Esophagus muscularis mucosa (tissue), 4 donors: ENCODE results near the gene AFF3.

Source experiments
- EP300 ChIP-seq: sonication (generic); formaldehyde crosslinking; IDR thresholded peaks from one replicate; pipeline ENCODE4 v1.6.1; 2017; ENCODE audit warnings: antibody characterized with exemption
- POLR2A ChIP-seq: fragments of 450-650 bp; IDR thresholded peaks from one replicate; pipeline ENCODE4 v1.6.1; 2017; ENCODE audit warnings: antibody characterized with exemption, moderate library complexity, mild to moderate bottlenecking, low read depth
- POLR2AphosphoS5 ChIP-seq, 2 donors: sonication (generic); formaldehyde crosslinking; IDR thresholded peaks; one replicate each; pipeline ENCODE4 v1.6.1; 2017; ENCODE audit warnings: antibody characterized with exemption in 2 of 2
- TF ChIP-seq, protein P1 (sequence below), 3 experiments: fragments of 200-600 bp in 2 of 3; fragments of 450-650 bp in 1 of 3; sonication (generic) in 2 of 3; IDR thresholded peaks; one replicate each; pipeline ENCODE4 v1.5.1; 2017 to 2019; ENCODE audit warnings: antibody characterized with exemption in 3 of 3, mild to moderate bottlenecking in 2 of 3, moderate library complexity in 1 of 3

GRCh38 chr2:99648178-99648844 lies 494.1 kb downstream of the AFF3 start:
- TF ChIP-seq EP300 (no peak), POLR2A (no peak), POLR2AphosphoS5 (IDR thresholded peaks at IDR 0.05) (peak in 1 of 2 donors; percentile 20)
- TF ChIP-seq, protein P1, sequence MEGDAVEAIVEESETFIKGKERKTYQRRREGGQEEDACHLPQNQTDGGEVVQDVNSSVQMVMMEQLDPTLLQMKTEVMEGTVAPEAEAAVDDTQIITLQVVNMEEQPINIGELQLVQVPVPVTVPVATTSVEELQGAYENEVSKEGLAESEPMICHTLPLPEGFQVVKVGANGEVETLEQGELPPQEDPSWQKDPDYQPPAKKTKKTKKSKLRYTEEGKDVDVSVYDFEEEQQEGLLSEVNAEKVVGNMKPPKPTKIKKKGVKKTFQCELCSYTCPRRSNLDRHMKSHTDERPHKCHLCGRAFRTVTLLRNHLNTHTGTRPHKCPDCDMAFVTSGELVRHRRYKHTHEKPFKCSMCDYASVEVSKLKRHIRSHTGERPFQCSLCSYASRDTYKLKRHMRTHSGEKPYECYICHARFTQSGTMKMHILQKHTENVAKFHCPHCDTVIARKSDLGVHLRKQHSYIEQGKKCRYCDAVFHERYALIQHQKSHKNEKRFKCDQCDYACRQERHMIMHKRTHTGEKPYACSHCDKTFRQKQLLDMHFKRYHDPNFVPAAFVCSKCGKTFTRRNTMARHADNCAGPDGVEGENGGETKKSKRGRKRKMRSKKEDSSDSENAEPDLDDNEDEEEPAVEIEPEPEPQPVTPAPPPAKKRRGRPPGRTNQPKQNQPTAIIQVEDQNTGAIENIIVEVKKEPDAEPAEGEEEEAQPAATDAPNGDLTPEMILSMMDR (IDR thresholded peaks at IDR 0.05) = no peak
